GM04504 (cell line): ENCODE measurements around the gene TCF20.
A peak's percentile ranks its signal among the peaks of the same experiment; 100 is the strongest.

Source experiments
- DNase-seq: peaks from one replicate; pipeline ENCODE4 v3.0.0-alpha.2; 2012; ENCODE audit warnings: low read depth

The TCF20 gene

GRCh38 chr22:42258126-42258525, 12.3 kb downstream of the TCF20 start:
- DNase-seq: no peak

GRCh38 chr22:42257386-42257785, 13.1 kb downstream of the TCF20 start:
- DNase-seq: no peak

- no peak for DNase-seq
Observed at GRCh38 chr22:42256930-42257329, 13.5 kb downstream of the TCF20 start.

- DNase-seq: no peak
Observed at GRCh38 chr22:42256220-42256619, 14.2 kb downstream of the TCF20 start.

GRCh38 chr22:42249831-42250230, 20.6 kb downstream of the TCF20 start:
- DNase-seq: no peak

- no peak for DNase-seq
Observed at GRCh38 chr22:42248995-42249394, 21.5 kb downstream of the TCF20 start.

- DNase-seq: no peak
Observed at GRCh38 chr22:42247596-42247995, 22.9 kb downstream of the TCF20 start.

- no peak for DNase-seq
Observed at GRCh38 chr22:42243802-42244060, 26.7 kb downstream of the TCF20 start.

GRCh38 chr22:42236848-42237247, 33.6 kb downstream of the TCF20 start:
- DNase-seq: no peak

GRCh38 chr22:42236268-42236667, 34.2 kb downstream of the TCF20 start:
- no peak for DNase-seq

- DNase-seq: no peak
Observed at GRCh38 chr22:42233879-42234278, 36.6 kb downstream of the TCF20 start.

GRCh38 chr22:42231929-42232328, 38.5 kb downstream of the TCF20 start:
- DNase-seq: no peak

- peak; percentile 7 for DNase-seq
Observed at GRCh38 chr22:42229455-42230149, 40.9 kb downstream of the TCF20 start.

GRCh38 chr22:42228483-42228882, 42.0 kb downstream of the TCF20 start:
- no peak for DNase-seq

- DNase-seq: no peak
Observed at GRCh38 chr22:42227435-42227834, 43.0 kb downstream of the TCF20 start.

GRCh38 chr22:42225841-42226240, 44.6 kb downstream of the TCF20 start:
- no peak for DNase-seq

GRCh38 chr22:42222140-42222539, 48.3 kb downstream of the TCF20 start:
- DNase-seq: no peak
